GM21576 (cell line): Measurements from ENCODE around the gene SERPINB8.

Experiments
- ATAC-seq: cut with Tn5 transposase; IDR thresholded peaks from one replicate; pipeline ENCODE4 v1.9.1; 2021; ENCODE audit warnings: mild to moderate bottlenecking, moderate library complexity; ENCODE audit not compliant: unreplicated experiment

The SERPINB8 gene

DNA sequence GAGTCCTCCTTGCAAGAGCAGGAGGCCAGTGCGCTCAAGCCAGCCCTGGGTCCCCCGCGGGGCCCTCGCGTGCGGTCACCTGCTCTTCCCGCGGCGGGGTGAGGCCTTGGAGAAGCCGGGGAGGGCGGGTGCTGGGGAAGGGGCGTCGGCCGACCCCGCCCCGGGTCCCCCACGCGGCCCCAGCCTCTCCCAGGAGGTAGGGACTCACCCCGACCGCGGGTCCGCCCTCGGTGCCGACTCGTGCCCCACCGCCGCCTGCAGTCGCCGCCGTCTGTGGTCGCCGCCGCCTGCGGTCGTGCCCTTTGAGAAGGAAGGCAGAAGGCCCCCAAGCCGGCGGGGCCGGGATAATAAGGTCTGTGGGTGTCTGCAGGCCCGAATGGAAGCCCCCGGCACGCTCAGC, 32.7 kb downstream of the SERPINB8 start:
- no peak for ATAC-seq

- no peak for ATAC-seq
Measured at GRCh38 chr18:64009305-64009704, 39.4 kb downstream of the SERPINB8 start.

GRCh38 chr18:64011513-64011912, 41.6 kb downstream of the SERPINB8 start:
- ATAC-seq = no peak

DNA sequence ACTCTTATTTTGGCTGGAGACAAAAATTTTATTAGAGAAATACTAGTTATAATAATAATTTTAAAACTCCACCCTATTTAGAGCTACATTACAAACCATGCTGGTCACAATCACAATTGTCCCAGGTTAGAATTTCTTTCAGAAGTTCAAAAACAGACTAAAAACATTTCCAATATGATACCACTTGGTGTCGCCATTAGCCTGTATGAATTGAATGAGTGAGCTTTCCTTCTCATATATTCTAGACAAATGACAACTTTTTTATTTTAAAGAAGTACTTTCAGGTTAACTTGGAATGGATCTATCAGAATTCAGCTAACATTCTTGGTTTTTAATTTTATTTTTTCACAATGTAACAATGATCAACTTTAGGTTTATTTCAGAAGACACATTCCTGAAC, 48.0 kb downstream of the SERPINB8 start:
- no peak for ATAC-seq

DNA sequence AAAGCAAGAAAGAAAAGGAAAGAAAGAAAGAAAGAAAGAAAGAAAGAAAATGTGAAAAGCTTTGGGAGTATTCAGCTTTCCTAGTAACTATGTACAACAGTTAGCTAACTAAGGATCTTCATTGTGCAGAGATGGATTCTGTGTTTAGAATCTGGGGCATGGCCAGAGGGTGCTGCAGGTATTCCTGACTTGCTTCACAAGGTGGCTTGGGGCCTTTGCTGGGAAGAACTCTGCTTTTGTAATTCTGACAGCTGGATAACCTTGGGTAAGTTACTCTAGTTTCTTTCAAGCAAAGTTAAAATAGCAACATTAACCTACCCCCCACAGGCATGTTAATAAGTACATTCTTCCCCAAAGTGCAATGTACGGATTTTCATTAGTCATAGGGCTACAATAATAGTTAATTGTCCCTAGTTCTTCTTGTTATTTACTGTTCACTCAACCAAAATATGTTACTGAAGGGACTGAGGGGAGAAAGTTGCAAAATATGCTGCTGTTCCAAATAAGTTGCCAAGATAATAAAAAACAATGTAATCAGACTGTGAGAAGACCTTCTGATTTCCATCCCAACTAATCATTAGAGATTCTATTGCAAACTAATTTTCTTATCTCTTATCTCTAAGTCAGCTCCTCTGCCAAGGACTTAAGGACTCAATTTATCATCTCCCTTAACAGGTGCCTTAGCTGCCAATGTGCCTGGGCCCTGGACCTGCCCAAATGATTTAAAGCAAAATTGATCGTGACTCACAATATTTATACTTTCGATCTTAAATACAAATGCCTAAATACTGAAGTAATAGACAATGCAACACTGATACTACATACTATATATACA, 50.3 kb downstream of the SERPINB8 start:
- ATAC-seq = no peak

DNA sequence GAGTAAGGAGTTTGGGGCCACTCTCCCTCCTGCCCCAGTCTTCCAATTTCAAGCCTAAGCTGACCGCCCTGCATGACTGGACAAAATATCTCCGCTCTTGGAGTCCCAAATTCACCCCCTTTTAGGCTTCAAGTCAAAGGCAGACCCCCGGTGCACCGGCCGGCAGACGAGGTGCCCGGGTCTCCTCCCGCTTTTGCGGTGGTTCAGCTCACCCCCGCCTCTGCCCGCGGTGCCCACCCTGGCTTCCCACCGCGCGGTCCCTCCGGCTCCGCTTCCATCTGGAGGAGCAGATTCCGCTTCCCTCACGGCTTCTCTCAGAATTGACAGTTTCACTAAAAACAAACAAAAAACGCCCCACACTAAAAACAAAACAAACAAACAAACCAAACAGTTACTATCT, 56.5 kb downstream of the SERPINB8 start:
- no peak for ATAC-seq

DNA sequence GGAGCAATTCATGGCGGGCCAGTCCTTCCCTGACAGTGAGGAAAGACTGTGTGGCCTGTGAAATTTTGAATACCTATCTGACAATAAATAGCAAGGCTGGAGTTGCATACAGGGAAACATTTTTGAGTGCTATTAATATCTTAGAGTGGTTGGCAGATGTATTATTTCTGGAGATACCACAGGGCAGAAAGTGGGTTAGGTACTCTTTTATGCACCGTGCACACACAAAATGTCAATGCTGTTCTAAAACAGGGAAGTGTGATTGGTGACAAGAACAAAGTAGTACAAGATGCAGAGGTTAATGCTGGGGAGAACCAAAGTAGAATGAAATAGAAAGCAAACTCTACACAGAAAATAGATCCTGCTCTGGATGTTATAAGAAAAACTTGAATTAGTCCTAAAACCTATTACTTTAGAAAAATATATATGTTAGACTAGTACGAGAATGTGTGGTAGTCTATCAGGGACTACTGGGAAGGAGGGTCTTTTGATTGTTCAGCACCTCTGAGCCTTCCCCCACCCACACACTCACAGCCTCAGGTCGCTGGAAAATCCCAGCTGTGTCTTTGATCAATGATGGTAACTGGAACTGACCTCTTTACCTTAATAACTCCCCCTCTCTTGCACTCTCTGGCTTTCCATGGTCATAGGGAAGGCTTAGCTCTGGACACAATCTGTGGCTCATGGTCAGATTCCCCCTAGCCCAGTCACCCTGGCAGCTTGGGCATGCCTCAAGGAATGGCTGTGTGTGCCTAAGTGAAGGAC, 58.2 kb downstream of the SERPINB8 start:
- ATAC-seq = peak; percentile 81

DNA sequence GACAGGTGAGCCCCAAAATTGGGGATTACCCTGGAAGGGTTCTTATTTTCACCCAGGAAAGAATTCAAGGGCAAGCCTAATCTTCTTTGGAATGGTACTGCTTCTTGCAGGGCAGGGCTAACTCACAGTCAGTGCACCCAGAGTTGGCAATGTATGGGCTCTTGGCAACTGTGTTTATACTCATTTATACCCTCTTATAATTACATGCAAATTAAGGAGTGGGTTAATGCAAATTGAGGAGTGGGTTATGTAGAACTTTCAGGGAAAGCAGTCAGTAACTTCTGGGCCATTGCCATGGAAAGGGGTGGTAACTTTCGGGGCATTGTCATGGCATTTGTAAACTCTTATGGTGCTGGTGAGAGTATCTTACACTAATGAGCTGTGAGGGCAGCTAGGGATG, 59.2 kb downstream of the SERPINB8 start:
- ATAC-seq = no peak

- no peak for ATAC-seq
Measured at GRCh38 chr18:64031411-64031810, 61.5 kb downstream of the SERPINB8 start.

DNA sequence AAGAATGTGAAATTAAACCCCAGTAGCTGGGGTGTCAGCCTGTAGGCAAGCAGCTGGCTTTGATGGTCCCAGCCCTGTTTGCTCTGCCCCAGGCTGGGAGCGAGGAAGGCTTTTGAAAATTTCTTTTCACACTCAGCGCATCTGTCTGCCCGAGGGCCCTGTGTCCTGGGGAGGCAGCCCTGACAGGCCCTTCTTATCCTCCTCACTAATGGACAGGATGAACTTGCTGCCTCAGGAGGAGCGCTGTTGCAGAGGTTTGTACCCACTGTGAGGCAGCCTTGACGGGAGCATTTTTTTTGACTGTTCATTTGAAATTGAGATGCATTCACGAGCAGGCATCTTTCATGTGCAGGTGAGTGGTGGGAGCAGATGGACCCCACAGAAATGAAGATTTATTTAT, 62.4 kb downstream of the SERPINB8 start:
- no peak for ATAC-seq

DNA sequence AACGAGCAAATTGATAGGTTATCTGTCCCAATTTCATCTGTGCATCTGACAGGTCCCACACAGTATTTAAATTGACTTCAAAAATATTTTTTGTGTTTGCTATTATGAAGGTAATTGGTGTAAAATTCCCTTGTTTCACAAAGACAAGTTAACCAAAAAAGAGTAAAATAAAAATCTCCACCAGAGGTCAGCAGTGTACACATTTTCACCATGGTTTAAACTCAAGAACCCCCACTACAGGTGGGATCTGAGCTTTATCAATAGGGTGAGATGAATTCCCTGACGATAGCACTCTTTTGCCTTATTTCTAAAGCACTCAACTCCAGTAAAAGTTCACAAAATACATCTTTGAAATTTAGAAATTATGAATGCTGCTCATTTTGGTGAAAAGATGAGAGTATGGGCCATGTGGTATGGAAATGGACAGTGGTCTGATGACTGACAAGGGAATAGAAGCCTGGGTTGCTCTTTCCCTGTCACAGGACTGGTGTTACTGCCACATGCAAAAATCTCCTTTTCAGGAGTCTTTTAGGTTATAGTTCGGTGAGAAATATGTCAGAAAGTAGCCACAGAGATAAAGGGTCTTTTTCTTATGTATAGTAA, 68.0 kb downstream of the SERPINB8 start:
- no peak for ATAC-seq
